Activated T-cell treated with anti-CD3 and anti-CD28 coated beads, Interleukin-2, amount 50 U/mL, for 72 hours (primary cell): ENCODE measurements around the gene REL. TPM values are rescaled to one million over a fixed set of nuclear protein-coding genes. Genes with fewer than 3 reads are reported as not detected.
A peak's percentile ranks its signal among the peaks of the same experiment; 100 is the strongest.

Experiments used
- ATAC-seq, 2 donors: fragments of 150-1000 bp; cut with Tn5 transposase; replicated peaks in 1 of 2; 2 replicates each; pipeline ENCODE4 v1.10.0; 2021; ENCODE audit warnings: moderate library complexity in 2 of 2, mild to moderate bottlenecking in 1 of 2
- DNase-seq, 2 donors: peaks; one replicate each; pipeline ENCODE4 v3.0.0; 2021 to 2022; ENCODE audit warnings: mixed read lengths in 1 of 2
- H3K27ac Mint-ChIP-seq: one replicate; pipeline ENCODE4 v1.8.0; 2022; ENCODE audit warnings: mild to moderate bottlenecking, moderate library complexity, mixed read lengths
- H3K27me3 Mint-ChIP-seq: one replicate; pipeline ENCODE4 v1.8.0; 2022; ENCODE audit warnings: low read depth, mixed read lengths
- H3K36me3 Mint-ChIP-seq, 2 donors: one replicate each; pipeline ENCODE4 v1.8.0; 2022; ENCODE audit warnings: mixed read lengths in 2 of 2, mild to moderate bottlenecking in 1 of 2; ENCODE audit not compliant: insufficient read depth in 2 of 2
- H3K4me1 Mint-ChIP-seq: one replicate; pipeline ENCODE4 v1.8.0; 2022; ENCODE audit warnings: low read depth, mixed read lengths
- H3K4me3 Mint-ChIP-seq, 2 donors: one replicate each; pipeline ENCODE4 v1.8.0; 2022; ENCODE audit warnings: mild to moderate bottlenecking in 2 of 2, mixed read lengths in 2 of 2, moderate library complexity in 2 of 2
- H3K9me3 Mint-ChIP-seq, 2 donors: one replicate each; pipeline ENCODE4 v1.8.0; 2022; ENCODE audit warnings: mixed read lengths in 2 of 2
- total RNA-seq, 2 donors: library from RNA; stranded (reverse); gene quantifications; one replicate each; pipeline ENCODE4 v1.2.3, GENCODE V29; 2022

The REL gene
- total RNA-seq, 2 donors from 2014 or later: 72.6 to 81.0 TPM

- Mint-ChIP-seq H3K9me3 (no peaks in the 10 kb centered on the region), H3K4me1 (no peaks in the 10 kb centered on the region), H3K27ac (peak overlapping the region; percentile 49), H3K27me3 (no peaks in the 10 kb centered on the region), H3K4me3 (no peak overlapping the region), H3K36me3 (peaks cover 6 to 20% of the 10 kb centered on the region in 2 donors)
- ATAC-seq: no peak
- no peak for DNase-seq
Observed at GRCh38 chr2:60938301-60938700, 56.9 kb downstream of the REL start.

- ATAC-seq: no peak
- no peak for DNase-seq
- Mint-ChIP-seq H3K4me1 (no peaks in the 10 kb centered on the region), H3K4me3 (no peak overlapping the region), H3K27me3 (no peaks in the 10 kb centered on the region), H3K36me3 (peaks cover 6 to 26% of the 10 kb centered on the region in 2 donors), H3K27ac (peak overlapping the region; percentile 81), H3K9me3 (no peaks in the 10 kb centered on the region)
Observed at GRCh38 chr2:60939622-60940021, 58.2 kb downstream of the REL start.

GRCh38 chr2:60945341-60945740, 64.0 kb downstream of the REL start:
- H3K27me3 Mint-ChIP-seq: no peaks in the 10 kb centered on the region
- no peak overlapping the region for H3K4me3 Mint-ChIP-seq
- peaks cover 19% of the 10 kb centered on the region for H3K4me1 Mint-ChIP-seq
- no peak overlapping the region for H3K27ac Mint-ChIP-seq
- DNase-seq (no peak), ATAC-seq (no peak)
- peaks cover 6 to 7% of the 10 kb centered on the region in 2 donors for H3K36me3 Mint-ChIP-seq
- H3K9me3 Mint-ChIP-seq: no peaks in the 10 kb centered on the region

- Mint-ChIP-seq H3K27me3 (no peaks in the 10 kb centered on the region), H3K27ac (no peak overlapping the region), H3K4me3 (no peak overlapping the region), H3K36me3 (peaks cover 6 to 11% of the 10 kb centered on the region in 2 donors), H3K4me1 (peaks cover 25% of the 10 kb centered on the region), H3K9me3 (peaks cover 0 to 2% of the 10 kb centered on the region in 2 donors)
- no peak for ATAC-seq
- DNase-seq: no peak
Observed at GRCh38 chr2:60947056-60947455, 65.7 kb downstream of the REL start.

- ATAC-seq: peak in 1 of 2 donors; percentile 22
- H3K4me3 Mint-ChIP-seq: no peak overlapping the region
- DNase-seq: no peak
- H3K27ac Mint-ChIP-seq: no peak overlapping the region
- peaks cover 25% of the 10 kb centered on the region for H3K4me1 Mint-ChIP-seq
- peaks cover 6 to 15% of the 10 kb centered on the region in 2 donors for H3K36me3 Mint-ChIP-seq
- H3K27me3 Mint-ChIP-seq: no peaks in the 10 kb centered on the region
- peaks cover 0 to 2% of the 10 kb centered on the region in 2 donors for H3K9me3 Mint-ChIP-seq
Observed at GRCh38 chr2:60948161-60948560, 66.8 kb downstream of the REL start.

GRCh38 chr2:60948926-60949579, 67.7 kb downstream of the REL start:
- no peak overlapping the region for H3K4me3 Mint-ChIP-seq
- H3K9me3 Mint-ChIP-seq: peaks cover 0 to 2% of the 10 kb centered on the region in 2 donors
- DNase-seq (no peak), ATAC-seq (peak; percentile 69 to 70)
- peaks cover 29% of the 10 kb centered on the region for H3K4me1 Mint-ChIP-seq
- H3K36me3 Mint-ChIP-seq: peaks cover 13 to 23% of the 10 kb centered on the region in 2 donors
- H3K27me3 Mint-ChIP-seq: no peaks in the 10 kb centered on the region
- no peak overlapping the region for H3K27ac Mint-ChIP-seq

GRCh38 chr2:60954139-60954538, 72.8 kb downstream of the REL start:
- Mint-ChIP-seq H3K4me1 (peaks cover 19% of the 10 kb centered on the region), H3K27ac (peak overlapping the region; percentile 1)
- peak; percentile 61 to 83 for ATAC-seq

GRCh38 chr2:60957224-60957623, 75.8 kb downstream of the REL start:
- peak in 1 of 2 donors; percentile 31 for ATAC-seq
- Mint-ChIP-seq H3K36me3 (peaks cover 7 to 15% of the 10 kb centered on the region in 2 donors), H3K4me3 (no peak overlapping the region), H3K9me3 (no peaks in the 10 kb centered on the region), H3K27ac (no peak overlapping the region), H3K27me3 (no peaks in the 10 kb centered on the region), H3K4me1 (peaks cover 8% of the 10 kb centered on the region)
- no peak for DNase-seq

More at GRCh38 chr2:60954139-60954538, 72.8 kb downstream of the REL start:
- peaks cover 0 to 2% of the 10 kb centered on the region in 2 donors for H3K9me3 Mint-ChIP-seq
- no peaks in the 10 kb centered on the region for H3K27me3 Mint-ChIP-seq
- H3K36me3 Mint-ChIP-seq: peaks cover 7 to 20% of the 10 kb centered on the region in 2 donors
- no peak overlapping the region for H3K4me3 Mint-ChIP-seq
- no peak for DNase-seq

GRCh38 chr2:60957643-60958042, 76.3 kb downstream of the REL start:
- peaks cover 8% of the 10 kb centered on the region for H3K4me1 Mint-ChIP-seq

GRCh38 chr2:60958361-60958760, 77.0 kb downstream of the REL start:
- H3K9me3 Mint-ChIP-seq: no peaks in the 10 kb centered on the region
- DNase-seq (no peak), ATAC-seq (no peak)
- H3K27me3 Mint-ChIP-seq: no peaks in the 10 kb centered on the region
- H3K27ac Mint-ChIP-seq: no peak overlapping the region
- peaks cover 5 to 10% of the 10 kb centered on the region in 2 donors for H3K36me3 Mint-ChIP-seq
- H3K4me3 Mint-ChIP-seq: no peak overlapping the region
- H3K4me1 Mint-ChIP-seq: peaks cover 13% of the 10 kb centered on the region

More at GRCh38 chr2:60957643-60958042, 76.3 kb downstream of the REL start:
- DNase-seq (no peak), ATAC-seq (peak in 1 of 2 donors; percentile 24)
- Mint-ChIP-seq H3K27ac (no peak overlapping the region), H3K36me3 (peaks cover 7 to 15% of the 10 kb centered on the region in 2 donors), H3K27me3 (no peaks in the 10 kb centered on the region), H3K9me3 (no peaks in the 10 kb centered on the region), H3K4me3 (no peak overlapping the region)

GRCh38 chr2:60958800-60959199, 77.4 kb downstream of the REL start:
- Mint-ChIP-seq H3K27ac (no peak overlapping the region), H3K9me3 (no peaks in the 10 kb centered on the region), H3K27me3 (no peaks in the 10 kb centered on the region), H3K4me1 (peaks cover 11% of the 10 kb centered on the region), H3K36me3 (peaks cover 2 to 5% of the 10 kb centered on the region in 2 donors), H3K4me3 (no peak overlapping the region)
- DNase-seq (no peak), ATAC-seq (no peak)

- Mint-ChIP-seq H3K4me1 (peaks cover 12% of the 10 kb centered on the region), H3K4me3 (no peak overlapping the region)
Observed at GRCh38 chr2:60959501-60959900, 78.1 kb downstream of the REL start.

GRCh38 chr2:60960706-60961105, 79.3 kb downstream of the REL start:
- Mint-ChIP-seq H3K27me3 (no peaks in the 10 kb centered on the region), H3K4me3 (no peak overlapping the region), H3K27ac (no peak overlapping the region), H3K4me1 (peaks cover 25% of the 10 kb centered on the region), H3K9me3 (peaks cover 0 to 2% of the 10 kb centered on the region in 2 donors), H3K36me3 (peaks cover 2% of the 10 kb centered on the region in 2 donors)
- no peak for ATAC-seq
- no peak for DNase-seq

More at GRCh38 chr2:60959501-60959900, 78.1 kb downstream of the REL start:
- DNase-seq (no peak), ATAC-seq (no peak)
- Mint-ChIP-seq H3K27ac (no peak overlapping the region), H3K36me3 (peaks cover 2% of the 10 kb centered on the region in 2 donors), H3K9me3 (peaks cover 0 to 2% of the 10 kb centered on the region in 2 donors), H3K27me3 (no peaks in the 10 kb centered on the region)

- no peak overlapping the region for H3K27ac Mint-ChIP-seq
- ATAC-seq: peak in 1 of 2 donors; percentile 31
Observed at GRCh38 chr2:60961457-60961856, 80.1 kb downstream of the REL start.

More at GRCh38 chr2:60961457-60961856, 80.1 kb downstream of the REL start:
- no peak for DNase-seq
- peaks cover 0 to 2% of the 10 kb centered on the region in 2 donors for H3K9me3 Mint-ChIP-seq
- peaks cover 2% of the 10 kb centered on the region in 2 donors for H3K36me3 Mint-ChIP-seq
- no peaks in the 10 kb centered on the region for H3K27me3 Mint-ChIP-seq
- H3K4me1 Mint-ChIP-seq: peaks cover 32% of the 10 kb centered on the region
- H3K4me3 Mint-ChIP-seq: no peak overlapping the region
